Mucosa of rectum (tissue), 2 donors: ENCODE data around the gene ZNF534.
"Not testable (repeated sequence)": the region's sequence is repeated elsewhere in the genome, so short reads cannot be mapped to it uniquely, and the experiment has no call there.

Experiments used
- H3K27ac ChIP-seq, 2 donors: one replicate each; pipeline ENCODE4 v1.7.0; 2013; ENCODE audit warnings: inconsistent platforms in 2 of 2, low read depth in 2 of 2, low read length in 2 of 2
- H3K27me3 ChIP-seq, 2 donors: one replicate each; pipeline ENCODE4 v1.7.0; 2013; ENCODE audit warnings: low read length in 2 of 2; ENCODE audit not compliant: control insufficient read depth in 2 of 2, insufficient read depth in 2 of 2
- H3K36me3 ChIP-seq, 2 donors: one replicate each; pipeline ENCODE4 v1.7.0; 2013; ENCODE audit warnings: low read length in 2 of 2; ENCODE audit not compliant: control insufficient read depth in 2 of 2, insufficient read depth in 2 of 2
- H3K4me1 ChIP-seq, 2 donors: one replicate each; pipeline ENCODE4 v1.7.0; 2013; ENCODE audit warnings: low read length in 2 of 2, mild to moderate bottlenecking in 1 of 2; ENCODE audit not compliant: control insufficient read depth in 2 of 2, insufficient read depth in 2 of 2
- H3K4me3 ChIP-seq, 2 donors: one replicate each; pipeline ENCODE4 v1.7.0; 2013; ENCODE audit warnings: low read length in 2 of 2
- H3K9ac ChIP-seq, 2 donors: one replicate each; pipeline ENCODE4 v1.7.0; 2013; ENCODE audit warnings: low read length in 2 of 2, low read depth in 1 of 2, mild to moderate bottlenecking in 1 of 2
- H3K9me3 ChIP-seq, 2 donors: one replicate each; pipeline ENCODE4 v1.7.0; 2013; ENCODE audit warnings: low read length in 2 of 2; ENCODE audit not compliant: control insufficient read depth in 2 of 2
- donor health status: healthy.
- donor health status: Normal muscosa, but diverticular disease.

ZNF534 gene

GRCh38 chr19:52498571-52498970, 69.6 kb downstream of the ZNF534 start:
- Histone ChIP-seq H3K4me3 (no peak overlapping the region), H3K36me3 (peaks cover 0 to 2% of the 10 kb centered on the region in 2 donors), H3K9ac (no peak overlapping the region), H3K9me3 (peaks cover 0 to 3% of the 10 kb centered on the region in 2 donors), H3K27me3 (no peaks in the 10 kb centered on the region), H3K4me1 (no peaks in the 10 kb centered on the region), H3K27ac (no peak overlapping the region)

- H3K9me3 ChIP-seq, H3K4me3 ChIP-seq, H3K27ac ChIP-seq, H3K36me3 ChIP-seq, H3K4me1 ChIP-seq, H3K9ac ChIP-seq, H3K27me3 ChIP-seq: not testable (repeated sequence)
Observed at GRCh38 chr19:52500474-52500873, 71.5 kb downstream of the ZNF534 start.

DNA sequence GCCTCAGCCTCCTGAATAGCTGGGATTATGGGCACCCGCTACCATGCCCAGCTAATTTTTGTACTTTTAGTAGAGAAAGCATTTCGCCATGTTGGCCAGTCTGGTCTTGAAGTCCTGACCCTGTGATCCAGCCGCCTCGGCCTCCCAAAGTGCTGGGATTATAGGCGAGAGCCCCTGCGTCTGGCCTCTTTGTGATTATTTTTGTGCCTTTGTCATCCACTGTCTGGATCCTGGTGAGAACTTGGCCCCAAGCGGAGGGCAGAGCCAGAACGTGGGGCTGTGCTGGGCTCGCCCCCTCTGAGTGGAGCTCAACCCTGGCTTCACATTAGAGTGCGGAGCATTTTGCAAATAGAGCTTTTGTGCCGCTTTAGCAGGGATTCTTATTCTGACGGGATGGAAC, 72.0 kb downstream of the ZNF534 start:
- not testable (repeated sequence) for H3K9me3 ChIP-seq, H3K4me1 ChIP-seq, H3K36me3 ChIP-seq, H3K27me3 ChIP-seq, H3K4me3 ChIP-seq, H3K9ac ChIP-seq, H3K27ac ChIP-seq
